Endothelial cell of umbilical vein (primary cell): ENCODE measurements around the gene SPDYA. TPM values are rescaled to one million over a fixed set of nuclear protein-coding genes. Genes with fewer than 3 reads are reported as not detected.

Source experiments
- BruUV-seq: library from RNA; stranded (reverse); fragments of 400-500 nt; replicated peaks from 2 replicates; lab custom pipeline; 2021; lab: Mats Ljungman, UMichigan
- CTCF ChIA-PET: fragments of 300-600, 350-600 bp; sonication (Branson Sonifier 250); formaldehyde crosslinking; loops from one replicate; lab custom pipeline; 2021; ENCODE audit warnings: antibody characterized with exemption, inconsistent platforms; lab: Charles Lee
- POLR2A ChIA-PET: fragments of 300-600, 350-600 bp; sonication (Branson Sonifier 250); formaldehyde crosslinking; loops from one replicate; lab custom pipeline; 2021; ENCODE audit warnings: antibody characterized with exemption, inconsistent platforms; lab: Charles Lee
- DNase-seq: peaks from one replicate; pipeline ENCODE4 v3.0.0-alpha.2; 2011; ENCODE audit warnings: low read depth, low spot score
- FAIRE-seq: peaks from 2 replicates; lab custom pipeline; 2011; peaks lifted over from hg19 to GRCh38; lab: Jason Lieb, UNC
- H2AFZ ChIP-seq: 2 replicates; pipeline ENCODE4 v1.6.0; 2012; ENCODE audit warnings: low read depth, low read length, control low read depth, inconsistent platforms
- H3K27ac ChIP-seq: 2 replicates; pipeline ENCODE4 v1.5.1; 2011; ENCODE audit warnings: low read depth, mild to moderate bottlenecking, control low read depth, low read length, moderate library complexity; ENCODE audit not compliant: insufficient read depth
- H3K27me3 ChIP-seq, 2 experiments: 2 replicates each; pipeline versions ENCODE4 v1.6.0 to v1.6.1; 2011; ENCODE audit warnings: low read length in 2 of 2, mixed read lengths in 1 of 2; ENCODE audit not compliant: control insufficient read depth in 2 of 2, insufficient read depth in 2 of 2
- H3K36me3 ChIP-seq, 2 experiments: 2 replicates in 1 of 2; 3 replicates in 1 of 2; pipeline ENCODE4 v1.5.1; 2011; ENCODE audit warnings: low read length in 2 of 2, mild to moderate bottlenecking in 1 of 2, moderate library complexity in 1 of 2; ENCODE audit not compliant: control insufficient read depth in 2 of 2, insufficient read depth in 2 of 2; ENCODE audit errors: extremely low read depth in 1 of 2
- H3K4me1 ChIP-seq: 3 replicates; pipeline ENCODE4 v1.5.1; 2011; ENCODE audit warnings: mild to moderate bottlenecking, low read length; ENCODE audit not compliant: control insufficient read depth, insufficient read depth; ENCODE audit errors: extremely low read depth
- H3K4me2 ChIP-seq: 2 replicates; pipeline ENCODE4 v1.6.1; 2011; ENCODE audit warnings: low read length, control low read depth, mixed read lengths; ENCODE audit not compliant: insufficient read depth
- H3K4me3 ChIP-seq, 3 experiments: fragments of 200-600 bp in 1 of 3; sonication (generic), shearing (Covaris generic) in 1 of 3; replicated peaks in 1 of 3; 2 replicates each; pipeline ENCODE4 v1.5.1; 2011 to 2016; ENCODE audit warnings: control low read depth in 3 of 3, low read length in 3 of 3, mild to moderate bottlenecking in 2 of 3, inconsistent platforms in 1 of 3, low read depth in 1 of 3, moderate library complexity in 1 of 3; ENCODE audit not compliant: insufficient read depth in 1 of 3
- H3K79me2 ChIP-seq: 2 replicates; pipeline ENCODE4 v1.6.0; 2012; ENCODE audit warnings: low read length, inconsistent platforms; ENCODE audit not compliant: control insufficient read depth, insufficient read depth
- H3K9ac ChIP-seq: replicated peaks from 2 replicates; pipeline ENCODE3; 2011; ENCODE audit warnings: low read length, control low read depth; ENCODE audit not compliant: insufficient read depth; ENCODE audit errors: extremely low read depth
- H3K9me1 ChIP-seq: replicated peaks from 3 replicates; pipeline ENCODE4 v1.6.0; 2011; ENCODE audit warnings: mild to moderate bottlenecking, low read length; ENCODE audit not compliant: control insufficient read depth, insufficient read depth; ENCODE audit errors: extremely low read depth
- H3K9me3 ChIP-seq: replicated peaks from 2 replicates; pipeline ENCODE4 v1.5.1; 2012; ENCODE audit warnings: low read length, inconsistent platforms; ENCODE audit not compliant: control insufficient read depth, insufficient read depth
- H4K20me1 ChIP-seq: replicated peaks from 2 replicates; pipeline ENCODE3; 2011; ENCODE audit warnings: mild to moderate bottlenecking, low read length; ENCODE audit not compliant: control insufficient read depth, insufficient read depth; ENCODE audit errors: extremely low read depth
- CTCF ChIP-seq, 2 donors: IDR thresholded peaks; 1 replicate in 1 of 2; 2 replicates in 1 of 2; pipeline ENCODE4 v1.5.1; 2011; ENCODE audit warnings: low read length in 2 of 2, mild to moderate bottlenecking in 2 of 2, moderate library complexity in 2 of 2, control low read depth in 1 of 2, inconsistent platforms in 1 of 2, low read depth in 1 of 2; ENCODE audit not compliant: insufficient read depth in 1 of 2; ENCODE audit errors: extremely low read depth in 1 of 2
- EZH2 ChIP-seq: IDR thresholded peaks from 2 replicates; pipeline ENCODE4 v1.6.1; 2012; ENCODE audit warnings: borderline replicate concordance, low read depth, mild to moderate bottlenecking, moderate library complexity, low read length, inconsistent platforms; ENCODE audit not compliant: severe bottlenecking
- FOS ChIP-seq: IDR thresholded peaks from 2 replicates; pipeline ENCODE4 v1.6.1; 2011; ENCODE audit warnings: mild to moderate bottlenecking, low read length, moderate library complexity, borderline replicate concordance; ENCODE audit not compliant: insufficient read depth
- GATA2 ChIP-seq: IDR thresholded peaks from 2 replicates; pipeline ENCODE4 v1.7.0; 2011; ENCODE audit warnings: low read depth, mild to moderate bottlenecking, moderate library complexity, mixed read lengths, low read length; ENCODE audit not compliant: insufficient read length, insufficient read depth
- JUN ChIP-seq: IDR thresholded peaks from 2 replicates; pipeline ENCODE4 v1.6.1; 2011; ENCODE audit warnings: borderline replicate concordance, low read depth; ENCODE audit not compliant: insufficient read length, insufficient read depth
- MAX ChIP-seq: IDR thresholded peaks from 2 replicates; pipeline ENCODE4 v1.6.1; 2011; ENCODE audit not compliant: insufficient read depth, insufficient read length
- MYC ChIP-seq: IDR thresholded peaks from one replicate; pipeline ENCODE4 v1.6.1; 2011; ENCODE audit warnings: mild to moderate bottlenecking, low read depth, low read length
- POLR2A ChIP-seq: IDR thresholded peaks from 2 replicates; pipeline ENCODE4 v1.6.1; 2012; ENCODE audit warnings: low read depth, mild to moderate bottlenecking, control low read depth, low read length
- POLR2AphosphoS5 ChIP-seq: IDR thresholded peaks from 2 replicates; pipeline ENCODE4 v1.6.1; 2012; ENCODE audit warnings: low read depth, mild to moderate bottlenecking, control low read depth, low read length, moderate library complexity; ENCODE audit not compliant: insufficient read depth
- dilution Hi-C: fragments of 300-500 bp; cut with MboI; formaldehyde crosslinking; loops from one replicate; pipeline ENCODE4 v1.15.0; 2019; ENCODE audit warnings: low sequenced_read_pairs; ENCODE audit not compliant: extremely low pct_ligation_motif_present
- intact Hi-C: fragments of 100-400 bp; cut with micrococcal nuclease; formaldehyde crosslinking; loops from one replicate; pipeline ENCODE4 v1.10.0; 2022
- polyA plus RNA-seq, 4 experiments: library from polyadenylated mRNA; depleted of rRNA in 3 of 4; stranded (reverse) in 3 of 4; unstranded in 1 of 4; fragments of >200 nt; gene quantifications; 2 replicates each; pipeline versions ENCODE4 v1.2.1 to v1.2.3, GENCODE V29; 2011 to 2012; ENCODE audit warnings: missing spikeins in 1 of 4
- total RNA-seq: library from RNA; stranded (reverse); gene quantifications from 2 replicates; pipeline ENCODE4 v1.2.3, GENCODE V29; 2021

Gene SPDYA
- total and polyA plus RNA-seq, 2 donors (not counting 3 experiments of a cell fraction or from before 2014, with no cell fraction given) = 0.06 to 1.6 TPM

GRCh38 chr2:28779001-28779400, 31.6 kb upstream of the SPDYA start:
- Histone ChIP-seq H3K9me3 (no peaks in the 10 kb centered on the region), H3K27ac (no peak overlapping the region), H3K27me3 (no peaks in the 10 kb centered on the region), H3K36me3 (peaks cover 10 to 23% of the 10 kb centered on the region in 2 experiments), H3K4me1 (no peaks in the 10 kb centered on the region), H4K20me1 (peaks cover 10% of the 10 kb centered on the region), H3K9ac (no peak overlapping the region), H3K79me2 (peaks cover 33% of the 10 kb centered on the region), H3K4me3 (no peak overlapping the region), H3K4me2 (no peak overlapping the region), H2AFZ (no peak overlapping the region), H3K9me1 (no peaks in the 10 kb centered on the region)
- CTCF ChIA-PET = interaction anchor here (1.0 to 2.1 kb wide), 2 partner anchors 10 to 19 kb away, joined by 3 to 7 read pairs; no protein-coding TSS in a partner anchor
- dilution Hi-C loops = no loop called here
- TF ChIP-seq CTCF (IDR thresholded peaks at IDR 0.05; ENCODE audit: extremely low read depth in 1 of 2, insufficient read depth in 1 of 2, low read depth in 1 of 2, low read length in 2 of 2) (no peak), POLR2AphosphoS5 (no peak), POLR2A (no peak), EZH2 (no peak), JUN (no peak), MYC (no peak)
- intact Hi-C loops = no loop called here
- no peak for FAIRE-seq
- POLR2A ChIA-PET = no interaction called here
- no peak for DNase-seq
- no TSS peak for BruUV-seq

- dilution Hi-C loops = no loop called here
These were observed 30.1 kb upstream of the SPDYA start for GRCh38 chr2:28780496-28780895.

More at GRCh38 chr2:28780496-28780895, 30.1 kb upstream of the SPDYA start:
- no peak overlapping the region for H3K4me3 ChIP-seq
- ChIA-PET POLR2A (no interaction called here), CTCF (no interaction called here)
- TF ChIP-seq MYC (no peak), GATA2 (no peak), POLR2AphosphoS5 (no peak), FOS (no peak), POLR2A (no peak), MAX (no peak), CTCF (IDR thresholded peaks at IDR 0.05; ENCODE audit: extremely low read depth in 1 of 2, insufficient read depth in 1 of 2, low read depth in 1 of 2, low read length in 2 of 2) (no peak), EZH2 (no peak)
- peaks cover 10 to 23% of the 10 kb centered on the region in 2 experiments for H3K36me3 ChIP-seq
- no peak overlapping the region for H3K27ac ChIP-seq
- no peaks in the 10 kb centered on the region for H3K9me3 ChIP-seq
- no peaks in the 10 kb centered on the region for H3K9me1 ChIP-seq
- no peaks in the 10 kb centered on the region for H3K27me3 ChIP-seq
- H3K79me2 ChIP-seq = peaks cover 18% of the 10 kb centered on the region
- intact Hi-C loops = no loop called here
- no peak overlapping the region for H3K4me2 ChIP-seq
- H3K4me1 ChIP-seq = no peaks in the 10 kb centered on the region
- peaks cover 5% of the 10 kb centered on the region for H4K20me1 ChIP-seq
- H2AFZ ChIP-seq = no peak overlapping the region
- DNase-seq = no peak
- no peak for FAIRE-seq
- no peak overlapping the region for H3K9ac ChIP-seq
- no TSS peak for BruUV-seq
